K562 (cell line): ENCODE measurements around the gene ATRIP. TPM values are rescaled to one million over a fixed set of nuclear protein-coding genes. Genes with fewer than 3 reads are reported as not detected.

ENCODE experiments used
- CBFA2T2 ChIP-seq: fragments of 450-650 bp; conservative IDR thresholded peaks from 2 replicates; pipeline ENCODE4 v1.6.1; 2017; ENCODE audit warnings: mild to moderate bottlenecking
- CHD7 ChIP-seq: fragments of 200-600 bp; sonication (generic); IDR thresholded peaks from one replicate; pipeline ENCODE4 v1.6.1; 2012; ENCODE audit warnings: mild to moderate bottlenecking, low read depth, low read length, inconsistent platforms
- CREB3L1 ChIP-seq: fragments of 450-650 bp; IDR thresholded peaks from 2 replicates; pipeline ENCODE4 v1.6.1; 2014; ENCODE audit warnings: low read depth, mild to moderate bottlenecking, moderate library complexity, borderline replicate concordance
- CTBP1 ChIP-seq: fragments of 450-650 bp; IDR thresholded peaks from 2 replicates; pipeline ENCODE4 v1.6.1; 2016; ENCODE audit warnings: borderline replicate concordance
- CTCFL ChIP-seq: IDR thresholded peaks from 2 replicates; pipeline ENCODE4 v1.6.1; 2011; ENCODE audit warnings: borderline replicate concordance, low read depth, mild to moderate bottlenecking, moderate library complexity, low read length; ENCODE audit not compliant: insufficient read depth, poor library complexity, severe bottlenecking
- EZH2 ChIP-seq: IDR thresholded peaks from 2 replicates; pipeline ENCODE4 v1.6.1; 2012; ENCODE audit warnings: low read depth, mild to moderate bottlenecking, inconsistent platforms, low read length, borderline replicate concordance
- HMG20A ChIP-seq: fragments of 450-650 bp; formaldehyde crosslinking; conservative IDR thresholded peaks from 2 replicates; pipeline ENCODE4 v1.4.0; 2020; ENCODE audit warnings: mild to moderate bottlenecking, mixed read lengths
- SMAD3 ChIP-seq: fragments of 450-650 bp; formaldehyde crosslinking; conservative IDR thresholded peaks from 2 replicates; pipeline ENCODE4 v1.4.0; 2020; ENCODE audit warnings: mild to moderate bottlenecking
- STAT5A ChIP-seq: IDR thresholded peaks from 2 replicates; pipeline ENCODE4 v1.6.1; 2012; ENCODE audit warnings: low read length, inconsistent platforms, borderline replicate concordance
- TEAD4 ChIP-seq, 2 experiments: sonication (generic) in 1 of 2; formaldehyde crosslinking in 1 of 2; IDR thresholded peaks; 2 replicates each; pipeline versions ENCODE4 v1.6.1 to v1.8.0; 2012 to 2022; ENCODE audit warnings: borderline replicate concordance in 1 of 2, inconsistent platforms in 1 of 2, low read length in 1 of 2, mild to moderate bottlenecking in 1 of 2, missing genetic modification reagents in 1 of 2
- polyA plus RNA-seq, 8 experiments: library from polyadenylated mRNA; depleted of rRNA in 4 of 8; stranded (reverse) in 5 of 8; unstranded in 3 of 8; fragments of >200 nt; fragmentation: Nextera tagmentation in 2 of 8; fragmentation: Illumina TruSeq in 1 of 8; extraction: Ambion mirVana in 2 of 8; extraction: Trizol in 1 of 8; gene quantifications; 2 replicates each; pipeline versions ENCODE4 v1.2.1 to v1.2.3, GENCODE V29; 2011 to 2014; ENCODE audit warnings: inconsistent platforms in 1 of 8, missing spikeins in 1 of 8
- total RNA-seq, 7 experiments: library from RNA; depleted of rRNA in 6 of 7; stranded (reverse); fragments of >200 nt in 6 of 7; fragmentation: Illumina TruSeq in 2 of 7; extraction: Trizol in 2 of 7; gene quantifications; 2 replicates each; pipeline versions ENCODE4 v1.2.1 to v1.2.3, GENCODE V29; 2011 to 2021; ENCODE audit warnings: low replicate concordance in 1 of 7

Gene ATRIP
- total and polyA plus RNA-seq, 9 of the 15 experiments (the other 6 are each of a cell fraction or from before 2014, with no cell fraction given): 1.7 to 15.7 (median 10.5) TPM

GRCh38 chr3:48435774-48436476 lies 10.6 kb upstream of the ATRIP start (continued):
- no peak for TF ChIP-seq CHD7
- TF ChIP-seq CTCFL: peak; percentile 55
- TF ChIP-seq SMAD3 (CRISPR knock-in tag): no peak
- no peak for TF ChIP-seq CREB3L1
- 0 out of 2 replicates have a peak, but pooled peaks have one; percentile 22 for TF ChIP-seq TEAD4 (IDR thresholded peaks at IDR 0.05; ENCODE audit: low read length)
- no peak for TF ChIP-seq TEAD4 (CRISPR knock-in tag; IDR thresholded peaks at IDR 0.05; ENCODE audit: borderline replicate concordance)
- no peak for TF ChIP-seq CBFA2T2
- no peak for TF ChIP-seq HMG20A
- TF ChIP-seq STAT5A: no peak
- TF ChIP-seq CTBP1: peak; percentile 45; the same call in 1 of the 2 replicates
- no peak for TF ChIP-seq EZH2
